CD8-positive, alpha-beta memory T cell (primary cell): ENCODE measurements around the gene ADAM8. TPM values are rescaled to one million over a fixed set of nuclear protein-coding genes. Genes with fewer than 3 reads are reported as not detected.
A peak's percentile ranks its signal among the peaks of the same experiment; 100 is the strongest.

Experiments used
- CTCF ChIA-PET: fragments of 350-600 bp; sonication (Branson Sonifier 250); formaldehyde crosslinking; loops from one replicate; lab custom pipeline; 2021; ENCODE audit warnings: antibody characterized with exemption; lab: Charles Lee
- POLR2A ChIA-PET: fragments of 350-600 bp; sonication (Branson Sonifier 250); formaldehyde crosslinking; loops from one replicate; lab custom pipeline; 2021; ENCODE audit warnings: antibody characterized with exemption; lab: Charles Lee
- DNase-seq, 5 donors: peaks; one replicate each; pipeline versions ENCODE4 v3.0.0 to v3.0.0-alpha.2; 2020 to 2022; ENCODE audit warnings: mixed read lengths in 1 of 5
- H3K27ac ChIP-seq: one replicate; pipeline ENCODE4 v1.7.0; 2013; ENCODE audit warnings: low read depth, mild to moderate bottlenecking, low read length, moderate library complexity
- H3K27me3 ChIP-seq: 2 replicates; pipeline ENCODE4 v1.7.0; 2013; ENCODE audit warnings: low read length, mild to moderate bottlenecking; ENCODE audit not compliant: insufficient read depth, poor library complexity, severe bottlenecking
- H3K36me3 ChIP-seq: 2 replicates; pipeline ENCODE4 v1.7.0; 2013; ENCODE audit warnings: mild to moderate bottlenecking, low read length, moderate library complexity; ENCODE audit not compliant: insufficient read depth
- H3K4me1 ChIP-seq: 2 replicates; pipeline ENCODE4 v1.7.0; 2013; ENCODE audit warnings: mild to moderate bottlenecking, low read length, moderate library complexity; ENCODE audit not compliant: insufficient read depth
- H3K4me3 ChIP-seq: 2 replicates; pipeline ENCODE4 v1.7.0; 2013; ENCODE audit warnings: mild to moderate bottlenecking, low read length
- H3K9me3 ChIP-seq: 2 replicates; pipeline ENCODE4 v1.7.0; 2013; ENCODE audit warnings: mild to moderate bottlenecking, low read length
- H3K27ac Mint-ChIP-seq, 8 donors: one replicate each; pipeline ENCODE4 v1.8.0; 2020 to 2021; ENCODE audit warnings: mixed read lengths in 8 of 8, mild to moderate bottlenecking in 6 of 8, inconsistent platforms in 3 of 8, moderate library complexity in 3 of 8
- H3K27me3 Mint-ChIP-seq, 2 donors: one replicate each; pipeline ENCODE4 v1.8.0; 2020 to 2021; ENCODE audit warnings: mixed read lengths in 2 of 2, mild to moderate bottlenecking in 1 of 2, moderate library complexity in 1 of 2
- H3K36me3 Mint-ChIP-seq, 3 donors: one replicate each; pipeline ENCODE4 v1.8.0; 2020 to 2021; ENCODE audit warnings: mixed read lengths in 3 of 3, inconsistent platforms in 1 of 3, mild to moderate bottlenecking in 1 of 3
- H3K4me1 Mint-ChIP-seq, 3 donors: one replicate each; pipeline ENCODE4 v1.8.0; 2020 to 2021; ENCODE audit warnings: mixed read lengths in 3 of 3, inconsistent platforms in 1 of 3, mild to moderate bottlenecking in 1 of 3
- H3K4me3 Mint-ChIP-seq, 7 donors: one replicate each; pipeline ENCODE4 v1.8.0; 2020 to 2021; ENCODE audit warnings: mixed read lengths in 7 of 7, mild to moderate bottlenecking in 6 of 7, moderate library complexity in 4 of 7, inconsistent platforms in 2 of 7
- H3K9me3 Mint-ChIP-seq, 5 donors: one replicate each; pipeline ENCODE4 v1.8.0; 2020 to 2022; ENCODE audit warnings: mixed read lengths in 5 of 5, mild to moderate bottlenecking in 3 of 5, moderate library complexity in 2 of 5, inconsistent platforms in 1 of 5
- polyA plus RNA-seq: library from polyadenylated mRNA; unstranded; fragments of 300-500 nt; fragmentation: Illumina TruSeq; gene quantifications from one replicate; pipeline ENCODE4 v1.2.3, GENCODE V29; 2021
- total RNA-seq, 2 experiments: library from RNA; stranded (reverse); gene quantifications; one replicate each; pipeline ENCODE4 v1.2.3, GENCODE V29; 2021

ADAM8 gene
- total and polyA plus RNA-seq, 3 experiments from 2014 or later: 67.0 to 74.9 (median 70.0) TPM

DNA sequence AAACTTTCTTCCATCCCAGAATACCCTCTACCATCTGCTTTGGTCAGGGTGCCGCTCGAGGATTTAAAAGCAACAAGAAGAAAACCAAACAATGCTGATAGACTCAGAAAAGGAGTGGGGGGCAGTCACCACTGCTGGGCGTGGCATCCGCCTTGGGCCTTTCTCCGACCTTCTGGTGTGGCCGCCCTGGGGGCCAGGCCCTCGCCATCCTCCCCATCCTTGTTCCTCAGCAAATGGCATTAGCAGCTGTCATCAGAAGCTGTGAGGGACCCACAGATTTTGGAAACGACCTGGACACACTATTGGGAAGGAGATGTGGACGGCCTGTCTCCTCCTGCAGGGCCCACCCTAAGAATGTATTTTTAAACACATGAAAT is 36.1 kb upstream of the ADAM8 start:
- peaks cover 0 to 3% (median 2%) of the 10 kb centered on the region in 5 donors for H3K9me3 Mint-ChIP-seq
- CTCF ChIA-PET: interaction anchor here (4.1 kb wide), 1 partner anchor 16 kb away, joined by 17 read pairs; no protein-coding TSS in a partner anchor
- DNase-seq: no peak
- Histone ChIP-seq H3K27ac (no peak overlapping the region), H3K9me3 (no peaks in the 10 kb centered on the region), H3K4me1 (peaks cover 7% of the 10 kb centered on the region), H3K27me3 (no peaks in the 10 kb centered on the region), H3K36me3 (peaks cover 17% of the 10 kb centered on the region), H3K4me3 (no peak overlapping the region)
- peaks cover 0 to 41% (median 6%) of the 10 kb centered on the region in 3 donors for H3K36me3 Mint-ChIP-seq
- H3K27me3 Mint-ChIP-seq: peaks cover 0 to 6% of the 10 kb centered on the region in 2 donors
- peak overlapping the region in 1 of 8 donors; percentile 75 for H3K27ac Mint-ChIP-seq
- POLR2A ChIA-PET: no interaction called here
- peaks cover 6% of the 10 kb centered on the region in 3 donors for H3K4me1 Mint-ChIP-seq
- H3K4me3 Mint-ChIP-seq: peak overlapping the region in 1 of 7 donors; percentile 18

DNA sequence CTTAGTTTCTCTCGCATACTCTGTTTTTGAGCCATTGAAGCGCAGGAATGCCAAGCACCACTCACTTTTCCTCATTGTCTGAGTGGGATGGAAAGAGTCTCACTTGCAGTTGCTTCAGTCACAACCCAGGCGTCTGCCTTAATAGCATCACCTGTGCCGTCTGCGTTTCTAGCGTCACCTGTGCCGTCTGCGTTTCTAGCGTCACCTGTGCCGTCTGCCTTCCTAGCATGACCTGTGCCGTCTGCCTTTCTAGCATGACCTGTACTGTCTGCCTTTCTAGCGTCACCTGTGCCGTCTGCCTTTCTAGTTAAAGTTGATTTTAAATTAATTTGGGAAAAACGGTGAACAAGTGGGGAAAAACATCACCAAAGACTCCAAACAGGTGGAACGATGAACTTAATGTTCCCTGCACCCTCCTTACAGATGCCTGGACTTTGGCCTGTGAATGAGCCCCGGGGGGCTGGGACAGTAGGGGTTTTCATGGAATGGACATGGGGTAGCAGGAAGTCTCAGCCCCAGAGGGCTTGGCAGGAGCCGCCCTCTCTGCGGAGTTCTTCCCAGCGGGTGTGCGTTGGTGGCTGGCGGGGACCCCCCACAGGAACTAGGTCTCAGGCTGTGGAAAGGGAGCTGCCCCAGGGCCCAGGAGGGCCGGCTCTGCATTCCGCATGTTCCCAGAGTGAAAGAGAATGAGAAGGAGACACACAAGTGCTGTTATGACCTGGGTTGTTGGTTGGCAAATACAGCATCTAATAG is 35.5 kb upstream of the ADAM8 start:
- peaks cover 0 to 7% of the 10 kb centered on the region in 2 donors for H3K27me3 Mint-ChIP-seq
- DNase-seq: no peak
- peaks cover 0 to 43% (median 6%) of the 10 kb centered on the region in 3 donors for H3K36me3 Mint-ChIP-seq
- H3K27me3 ChIP-seq: no peaks in the 10 kb centered on the region
- peaks cover 10 to 11% (median 11%) of the 10 kb centered on the region in 3 donors for H3K4me1 Mint-ChIP-seq
- no peaks in the 10 kb centered on the region for H3K9me3 ChIP-seq
- CTCF ChIA-PET: interaction anchor here (4.1 kb wide), 1 partner anchor 17 kb away, joined by 17 read pairs; no protein-coding TSS in a partner anchor
- peak overlapping the region in 1 of 7 donors; percentile 73 for H3K4me3 Mint-ChIP-seq
- POLR2A ChIA-PET: no interaction called here
- peaks cover 0 to 3% (median 2%) of the 10 kb centered on the region in 5 donors for H3K9me3 Mint-ChIP-seq
- H3K27ac ChIP-seq: no peak overlapping the region
- H3K27ac Mint-ChIP-seq: peak overlapping the region in 1 of 8 donors; percentile 75
- no peak overlapping the region for H3K4me3 ChIP-seq
- H3K4me1 ChIP-seq: peaks cover 12% of the 10 kb centered on the region
- peaks cover 17% of the 10 kb centered on the region for H3K36me3 ChIP-seq

DNA sequence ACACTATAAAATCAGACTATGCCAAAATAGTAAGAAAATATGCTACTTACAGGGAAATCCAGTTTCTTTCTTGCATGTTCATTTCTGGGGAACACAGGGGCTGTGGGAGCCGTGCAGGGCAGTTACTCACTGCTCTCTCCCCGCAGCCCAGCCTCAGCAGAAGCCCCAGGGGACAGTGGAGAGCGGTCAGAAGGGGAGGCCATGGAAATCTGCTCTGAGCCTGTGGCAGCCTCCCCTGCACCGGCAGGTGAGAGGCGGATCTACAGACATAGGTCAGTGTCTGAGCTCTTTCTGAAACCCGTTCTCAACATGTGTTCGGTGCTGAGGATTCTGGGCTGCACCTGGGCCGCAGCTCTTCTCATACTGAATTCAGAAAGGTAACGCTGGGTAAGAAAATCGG is 34.9 kb upstream of the ADAM8 start:
- Mint-ChIP-seq H3K9me3 (peaks cover 0 to 3% (median 2%) of the 10 kb centered on the region in 5 donors), H3K4me3 (peak overlapping the region in 1 of 7 donors; percentile 73), H3K27me3 (peaks cover 0 to 7% of the 10 kb centered on the region in 2 donors), H3K36me3 (peaks cover 0 to 43% (median 6%) of the 10 kb centered on the region in 3 donors), H3K27ac (peak overlapping the region in 1 of 8 donors; percentile 75), H3K4me1 (peaks cover 15 to 17% (median 16%) of the 10 kb centered on the region in 3 donors)
- peak in 1 of 5 donors; percentile 35 for DNase-seq
- POLR2A ChIA-PET: no interaction called here
- CTCF ChIA-PET: no interaction called here
- Histone ChIP-seq H3K36me3 (peaks cover 17% of the 10 kb centered on the region), H3K4me3 (no peak overlapping the region), H3K27ac (no peak overlapping the region), H3K4me1 (peaks cover 18% of the 10 kb centered on the region), H3K9me3 (no peaks in the 10 kb centered on the region), H3K27me3 (no peaks in the 10 kb centered on the region)

DNA sequence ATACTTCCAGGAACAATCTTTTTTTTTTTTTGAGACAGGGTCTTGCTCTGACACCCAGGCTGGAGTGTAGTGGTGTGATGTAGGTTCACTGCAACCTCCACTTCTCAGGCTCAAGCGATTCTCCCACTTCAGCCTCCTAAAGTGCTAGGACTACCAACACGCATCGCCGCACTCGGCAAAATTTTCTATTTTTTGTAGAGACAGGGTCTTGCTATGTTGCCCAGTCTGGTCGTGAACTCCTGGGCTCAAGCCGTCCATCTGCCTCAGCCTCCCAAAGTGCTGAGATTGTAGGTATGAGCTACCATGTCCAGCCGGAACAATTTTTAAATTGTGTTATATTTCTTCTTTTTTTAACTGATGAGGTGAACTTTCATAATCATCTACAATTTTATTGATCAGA is 34.1 kb upstream of the ADAM8 start:
- H3K36me3 ChIP-seq: peaks cover 17% of the 10 kb centered on the region
- no peak for DNase-seq
- H3K9me3 Mint-ChIP-seq: peaks cover 0 to 3% (median 2%) of the 10 kb centered on the region in 5 donors
- peaks cover 0 to 43% (median 6%) of the 10 kb centered on the region in 3 donors for H3K36me3 Mint-ChIP-seq
- ChIA-PET POLR2A (interaction anchor here (0.7 kb wide), 1 partner anchor 64 kb away, joined by 3 read pairs; no protein-coding TSS in a partner anchor), CTCF (interaction anchor here (1.2 kb wide), 1 partner anchor 8 kb away, joined by 3 read pairs; no protein-coding TSS in a partner anchor)
- H3K27me3 ChIP-seq: no peaks in the 10 kb centered on the region
- no peak overlapping the region for H3K4me3 ChIP-seq
- peak overlapping the region in 4 of 7 donors; percentile 8 to 76 (median 22) for H3K4me3 Mint-ChIP-seq
- peak overlapping the region in 1 of 8 donors; percentile 75 for H3K27ac Mint-ChIP-seq
- peaks cover 15 to 22% (median 16%) of the 10 kb centered on the region in 3 donors for H3K4me1 Mint-ChIP-seq
- H3K27me3 Mint-ChIP-seq: peaks cover 0 to 7% of the 10 kb centered on the region in 2 donors
- H3K9me3 ChIP-seq: no peaks in the 10 kb centered on the region
- peaks cover 18% of the 10 kb centered on the region for H3K4me1 ChIP-seq
- H3K27ac ChIP-seq: no peak overlapping the region

DNA sequence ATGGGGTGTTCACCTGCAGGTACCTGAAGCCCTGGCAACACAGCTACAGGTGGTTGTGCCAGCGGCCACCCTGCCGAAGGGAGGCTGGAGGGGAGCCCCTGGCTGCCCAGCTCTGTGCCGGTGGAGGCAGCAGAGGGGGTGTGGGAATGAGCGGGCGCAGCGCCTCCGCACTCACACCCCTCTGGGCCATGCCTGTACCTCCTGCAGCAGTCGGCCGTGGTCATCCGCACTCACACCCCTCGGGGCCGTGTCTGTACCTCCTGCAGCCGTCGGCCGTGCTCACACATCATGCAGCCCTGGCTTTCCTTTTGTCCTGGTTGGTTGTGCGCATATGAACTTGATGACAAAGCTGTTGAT is 33.7 kb upstream of the ADAM8 start:
- no peaks in the 10 kb centered on the region for H3K27me3 ChIP-seq
- peaks cover 0 to 46% (median 8%) of the 10 kb centered on the region in 3 donors for H3K36me3 Mint-ChIP-seq
- peaks cover 0 to 7% of the 10 kb centered on the region in 2 donors for H3K27me3 Mint-ChIP-seq
- H3K4me1 Mint-ChIP-seq: peaks cover 19 to 27% (median 19%) of the 10 kb centered on the region in 3 donors
- peak overlapping the region in 3 of 7 donors; percentile 8 to 76 (median 76) for H3K4me3 Mint-ChIP-seq
- peak in 1 of 5 donors; percentile 50 for DNase-seq
- no peak overlapping the region for H3K27ac ChIP-seq
- peaks cover 0 to 3% (median 2%) of the 10 kb centered on the region in 5 donors for H3K9me3 Mint-ChIP-seq
- ChIA-PET CTCF (interaction anchor here (1.2 to 1.5 kb wide), 2 partner anchors 9 to 11 kb away, joined by 3 read pairs; no protein-coding TSS in a partner anchor), POLR2A (no interaction called here)
- H3K27ac Mint-ChIP-seq: peak overlapping the region in 2 of 8 donors; percentile 56 to 75
- H3K9me3 ChIP-seq: no peaks in the 10 kb centered on the region
- H3K36me3 ChIP-seq: peaks cover 17% of the 10 kb centered on the region
- H3K4me3 ChIP-seq: no peak overlapping the region
- peaks cover 18% of the 10 kb centered on the region for H3K4me1 ChIP-seq

DNA sequence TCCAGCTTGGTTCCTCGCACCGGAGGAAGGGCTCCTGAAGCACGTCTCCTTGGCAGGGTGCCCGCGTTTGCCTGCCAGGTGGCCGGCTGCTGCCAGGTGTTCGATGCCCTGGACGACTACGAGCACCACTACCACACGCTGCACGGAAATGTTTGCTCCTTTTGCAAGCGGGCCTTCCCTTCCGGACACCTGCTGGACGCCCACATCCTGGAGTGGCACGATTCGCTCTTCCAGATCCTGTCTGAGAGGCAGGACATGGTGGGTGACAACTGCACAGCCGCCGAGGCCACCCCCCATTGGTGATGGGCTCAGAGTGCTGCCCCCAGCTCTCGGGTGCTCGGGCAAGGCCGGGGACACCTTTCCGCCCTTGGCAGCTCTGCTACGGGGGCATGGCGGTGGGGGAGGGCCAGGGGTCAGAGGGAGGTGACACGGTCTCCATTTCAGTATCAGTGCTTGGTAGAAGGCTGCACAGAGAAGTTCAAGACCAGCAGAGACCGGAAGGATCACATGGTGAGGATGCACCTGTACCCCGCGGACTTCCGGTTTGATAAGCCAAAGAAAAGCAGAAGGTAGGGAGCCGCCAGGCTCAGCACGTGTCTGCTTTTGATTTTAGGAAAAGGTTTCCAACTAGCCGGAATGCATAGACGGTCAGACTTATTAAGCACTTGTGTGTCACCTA is 33.2 kb upstream of the ADAM8 start:
- peak overlapping the region; percentile 11 to 84 (median 74) for H3K27ac Mint-ChIP-seq
- H3K9me3 ChIP-seq: no peaks in the 10 kb centered on the region
- ChIA-PET CTCF (interaction anchor here (1.2 to 1.5 kb wide), 2 partner anchors 9 to 11 kb away, joined by 3 read pairs; no protein-coding TSS in a partner anchor), POLR2A (no interaction called here)
- peak in 1 of 5 donors; percentile 59 for DNase-seq
- H3K4me3 ChIP-seq: no peak overlapping the region
- peak overlapping the region; percentile 76 to 88 (median 81) for H3K4me3 Mint-ChIP-seq
- peaks cover 22 to 31% (median 24%) of the 10 kb centered on the region in 3 donors for H3K4me1 Mint-ChIP-seq
- peaks cover 0 to 7% of the 10 kb centered on the region in 2 donors for H3K27me3 Mint-ChIP-seq
- H3K27ac ChIP-seq: peak overlapping the region; percentile 99
- no peaks in the 10 kb centered on the region for H3K27me3 ChIP-seq
- H3K9me3 Mint-ChIP-seq: peaks cover 0 to 3% (median 2%) of the 10 kb centered on the region in 5 donors
- H3K36me3 Mint-ChIP-seq: peaks cover 0 to 51% (median 8%) of the 10 kb centered on the region in 3 donors
- peaks cover 18% of the 10 kb centered on the region for H3K4me1 ChIP-seq
- H3K36me3 ChIP-seq: peaks cover 17% of the 10 kb centered on the region

DNA sequence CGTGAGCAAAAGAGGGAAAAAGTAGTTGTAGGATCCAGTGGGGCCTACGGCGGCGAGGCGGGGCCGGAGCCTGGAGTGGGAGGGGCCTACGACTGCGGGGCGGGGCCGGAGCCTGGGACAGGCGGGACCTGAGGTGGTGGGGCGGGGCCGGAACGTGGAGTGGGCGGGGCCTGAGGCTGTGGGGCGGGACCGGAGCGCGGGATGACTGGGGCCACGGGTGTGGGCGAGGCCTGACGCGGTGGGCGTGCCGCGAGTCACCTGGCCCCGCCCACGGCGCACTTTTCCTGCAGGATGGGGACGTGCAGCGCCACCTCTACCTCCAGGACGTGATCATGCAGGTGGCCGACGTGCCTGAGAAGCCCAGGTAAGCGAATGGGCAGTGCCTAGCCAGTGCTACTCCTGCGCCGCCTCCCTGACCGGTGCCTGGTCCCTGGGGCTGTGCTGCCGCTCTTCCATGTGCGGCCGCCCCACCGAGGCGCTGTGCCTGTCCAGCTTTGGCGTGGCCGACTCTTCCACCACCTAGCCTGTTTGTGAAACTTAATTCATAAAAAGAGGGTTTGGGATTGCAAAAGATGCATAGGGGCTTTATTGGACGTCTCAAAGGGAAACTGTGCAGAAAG is 32.5 kb upstream of the ADAM8 start:
- peak; percentile 89 to 95 (median 93) for DNase-seq
- Histone ChIP-seq H3K36me3 (peaks cover 17% of the 10 kb centered on the region), H3K4me1 (peaks cover 18% of the 10 kb centered on the region), H3K9me3 (no peaks in the 10 kb centered on the region), H3K4me3 (peak overlapping the region; percentile 88), H3K27ac (peak overlapping the region; percentile 99), H3K27me3 (no peaks in the 10 kb centered on the region)
- Mint-ChIP-seq H3K4me3 (peak overlapping the region; percentile 76 to 88 (median 81)), H3K9me3 (peaks cover 0 to 3% (median 2%) of the 10 kb centered on the region in 5 donors), H3K36me3 (peaks cover 0 to 54% (median 6%) of the 10 kb centered on the region in 3 donors), H3K4me1 (peaks cover 25 to 35% (median 26%) of the 10 kb centered on the region in 3 donors), H3K27me3 (peaks cover 0 to 7% of the 10 kb centered on the region in 2 donors), H3K27ac (peak overlapping the region; percentile 60 to 97 (median 84))
- CTCF ChIA-PET: interaction anchor here (1.2 to 1.5 kb wide), 2 partner anchors 10 to 12 kb away, joined by 3 read pairs; no protein-coding TSS in a partner anchor
- POLR2A ChIA-PET: no interaction called here
